Activated naive CD4-positive, alpha-beta T cell treated with anti-CD3 and anti-CD28 coated beads, Interleukin-2, amount 10 ng/mL, durations not matched to agents 7 days and 5 days (primary cell): ENCODE measurements around the gene GDPD1.
"Not testable (repeated sequence)": the region's sequence is repeated elsewhere in the genome, so short reads cannot be mapped to it uniquely, and the experiment has no call there.

ENCODE experiments used
- CTCF ChIA-PET: fragments of 350-600 bp; sonication (Branson Sonifier 250); formaldehyde crosslinking; loops from one replicate; lab custom pipeline; 2021; ENCODE audit warnings: antibody characterized with exemption; lab: Charles Lee
- DNase-seq: peaks from one replicate; pipeline ENCODE4 v3.0.0-alpha.2; 2020
- H3K27ac Mint-ChIP-seq: one replicate; pipeline ENCODE4 v1.8.0; 2021; ENCODE audit warnings: mild to moderate bottlenecking, moderate library complexity, mixed read lengths
- H3K27me3 Mint-ChIP-seq: one replicate; pipeline ENCODE4 v1.8.0; 2021; ENCODE audit warnings: mild to moderate bottlenecking, mixed read lengths
- H3K36me3 Mint-ChIP-seq: one replicate; pipeline ENCODE4 v1.8.0; 2021; ENCODE audit warnings: mixed read lengths
- H3K4me1 Mint-ChIP-seq: one replicate; pipeline ENCODE4 v1.8.0; 2021; ENCODE audit warnings: mixed read lengths
- H3K4me3 Mint-ChIP-seq: one replicate; pipeline ENCODE4 v1.8.0; 2021; ENCODE audit warnings: mild to moderate bottlenecking, moderate library complexity, mixed read lengths
- H3K9me3 Mint-ChIP-seq: one replicate; pipeline ENCODE4 v1.8.0; 2021; ENCODE audit warnings: mixed read lengths

GDPD1 gene

GRCh38 chr17:59277031-59277430 lies 56.7 kb downstream of the GDPD1 start:
- CTCF ChIA-PET, result no interaction called here
- Mint-ChIP-seq H3K4me1 (peaks cover 3% of the 10 kb centered on the region), H3K27ac (no peak overlapping the region), H3K4me3 (no peak overlapping the region), H3K9me3 (no peaks in the 10 kb centered on the region), H3K27me3 (no peaks in the 10 kb centered on the region), H3K36me3 (no peaks in the 10 kb centered on the region)
- DNase-seq, result no peak

- CTCF ChIA-PET, result interaction anchor here (0.7 kb wide), 1 partner anchor 196 kb away, joined by 3 read pairs; no protein-coding TSS in a partner anchor
- H3K36me3 Mint-ChIP-seq, result no peaks in the 10 kb centered on the region
- no peak for DNase-seq
- H3K4me1 Mint-ChIP-seq, result peaks cover 3% of the 10 kb centered on the region
- H3K27ac Mint-ChIP-seq, result no peak overlapping the region
- no peaks in the 10 kb centered on the region for H3K27me3 Mint-ChIP-seq
- no peaks in the 10 kb centered on the region for H3K9me3 Mint-ChIP-seq
- H3K4me3 Mint-ChIP-seq, result no peak overlapping the region
Observed at GRCh38 chr17:59278406-59278805, 58.1 kb downstream of the GDPD1 start.

GRCh38 chr17:59284317-59284716 lies 64.0 kb downstream of the GDPD1 start:
- no peak for DNase-seq
- Mint-ChIP-seq H3K36me3 (no peaks in the 10 kb centered on the region), H3K9me3 (no peaks in the 10 kb centered on the region), H3K4me1 (peaks cover 4% of the 10 kb centered on the region), H3K4me3 (no peak overlapping the region), H3K27me3 (no peaks in the 10 kb centered on the region), H3K27ac (no peak overlapping the region)
- CTCF ChIA-PET, result no interaction called here

DNA sequence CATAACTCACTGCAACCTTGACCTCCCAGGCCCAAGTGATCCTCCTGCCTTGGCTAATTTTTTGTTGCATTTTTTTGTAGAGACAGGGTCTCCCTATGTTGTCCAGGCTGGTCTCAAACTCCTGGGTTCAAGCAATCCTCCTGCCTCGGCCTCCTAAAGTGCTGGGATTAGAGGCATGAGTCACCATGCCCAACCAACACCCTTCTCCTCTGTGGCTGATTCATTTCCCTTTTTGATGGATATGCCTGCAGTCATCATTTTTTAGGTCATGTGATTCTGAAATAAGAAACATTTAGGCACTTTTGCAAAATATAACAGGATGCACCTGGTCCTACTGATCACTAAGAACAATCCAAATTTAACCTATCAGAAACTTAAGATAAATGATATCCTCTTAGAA lies 67.1 kb downstream of the GDPD1 start:
- DNase-seq, result no peak
- Mint-ChIP-seq H3K27ac (no peak overlapping the region), H3K36me3 (no peaks in the 10 kb centered on the region), H3K27me3 (peaks cover 4% of the 10 kb centered on the region), H3K9me3 (no peaks in the 10 kb centered on the region), H3K4me1 (peaks cover 4% of the 10 kb centered on the region), H3K4me3 (no peak overlapping the region)
- CTCF ChIA-PET, result no interaction called here

DNA sequence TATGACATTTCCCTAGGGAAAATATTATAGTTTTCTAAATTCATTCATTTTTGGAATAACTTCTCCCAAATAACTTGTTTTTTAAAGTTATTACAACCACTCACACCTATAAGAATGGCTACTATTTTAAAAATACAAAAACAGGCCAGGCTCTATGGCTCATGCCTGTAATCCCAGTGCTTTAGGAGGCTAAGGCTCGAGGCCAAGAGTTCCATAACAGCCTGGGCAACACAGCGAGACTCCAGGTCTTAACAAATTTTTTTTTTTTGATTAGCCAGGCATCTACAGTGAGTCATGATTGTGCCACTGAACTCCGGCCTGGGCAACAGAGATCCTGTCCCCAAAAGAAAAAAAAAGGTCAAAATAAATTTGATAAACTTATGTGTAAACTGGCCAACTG lies 67.6 kb downstream of the GDPD1 start:
- H3K27me3 Mint-ChIP-seq, result peaks cover 6% of the 10 kb centered on the region
- CTCF ChIA-PET, result no interaction called here
- no peak for DNase-seq
- no peak overlapping the region for H3K27ac Mint-ChIP-seq
- no peaks in the 10 kb centered on the region for H3K36me3 Mint-ChIP-seq
- H3K9me3 Mint-ChIP-seq, result no peaks in the 10 kb centered on the region
- no peak overlapping the region for H3K4me3 Mint-ChIP-seq
- peaks cover 4% of the 10 kb centered on the region for H3K4me1 Mint-ChIP-seq

GRCh38 chr17:59289981-59290301 lies 69.6 kb downstream of the GDPD1 start:
- CTCF ChIA-PET, result no interaction called here
- H3K4me3 Mint-ChIP-seq, result no peak overlapping the region
- no peak overlapping the region for H3K27ac Mint-ChIP-seq
- no peak for DNase-seq
- H3K9me3 Mint-ChIP-seq, result no peaks in the 10 kb centered on the region
- peaks cover 6% of the 10 kb centered on the region for H3K27me3 Mint-ChIP-seq
- no peaks in the 10 kb centered on the region for H3K36me3 Mint-ChIP-seq
- peaks cover 4% of the 10 kb centered on the region for H3K4me1 Mint-ChIP-seq

DNA sequence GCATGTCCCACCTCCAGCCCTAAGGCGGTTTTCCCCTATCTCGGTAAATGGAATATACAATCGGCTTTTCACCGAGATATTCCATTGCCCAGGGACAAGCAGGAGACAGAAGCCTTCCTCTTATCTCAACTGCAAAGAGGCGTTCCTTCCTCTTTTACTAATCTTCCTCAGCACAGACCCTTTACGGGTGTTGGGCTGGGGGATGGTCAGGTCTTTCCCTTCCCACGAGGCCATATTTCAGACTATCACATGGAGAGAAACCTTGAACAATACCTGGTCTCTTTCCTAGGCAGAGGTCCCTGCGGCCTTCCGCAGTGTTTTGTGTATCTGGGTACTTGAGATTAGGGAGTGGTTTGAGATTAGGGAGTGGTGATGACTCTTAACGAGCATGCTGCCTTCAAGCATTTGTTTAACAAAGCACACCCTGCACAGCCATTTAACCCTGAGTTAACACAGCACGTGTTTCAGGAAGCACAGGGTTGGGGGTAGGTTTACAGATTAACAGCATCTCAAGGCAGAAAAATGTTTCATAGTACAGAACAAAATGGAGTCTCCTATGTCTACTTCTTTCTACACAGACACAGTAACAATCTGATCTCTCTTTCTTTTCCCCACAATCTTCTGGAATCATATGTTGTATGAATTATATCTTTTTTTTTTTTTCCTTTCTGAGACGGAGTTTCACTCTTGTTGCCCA lies 70.1 kb downstream of the GDPD1 start:
- H3K27ac Mint-ChIP-seq, H3K9me3 Mint-ChIP-seq, H3K4me1 Mint-ChIP-seq, CTCF ChIA-PET, H3K4me3 Mint-ChIP-seq, H3K36me3 Mint-ChIP-seq, H3K27me3 Mint-ChIP-seq, DNase-seq: not testable (repeated sequence)

GRCh38 chr17:59292174-59292523 lies 71.8 kb downstream of the GDPD1 start:
- Mint-ChIP-seq H3K9me3 (no peaks in the 10 kb centered on the region), H3K36me3 (no peaks in the 10 kb centered on the region), H3K27me3 (peaks cover 6% of the 10 kb centered on the region), H3K4me3 (no peak overlapping the region), H3K4me1 (peaks cover 4% of the 10 kb centered on the region), H3K27ac (no peak overlapping the region)
- CTCF ChIA-PET, result no interaction called here
- DNase-seq, result no peak

GRCh38 chr17:59296190-59296589 lies 75.9 kb downstream of the GDPD1 start:
- Mint-ChIP-seq H3K27me3 (peaks cover 9% of the 10 kb centered on the region), H3K4me3 (no peak overlapping the region), H3K36me3 (no peaks in the 10 kb centered on the region), H3K27ac (no peak overlapping the region), H3K4me1 (no peaks in the 10 kb centered on the region), H3K9me3 (no peaks in the 10 kb centered on the region)
- no peak for DNase-seq
- CTCF ChIA-PET, result interaction anchor here (1.2 kb wide), 1 partner anchor 14 kb away, joined by 3 read pairs; no protein-coding TSS in a partner anchor

- Mint-ChIP-seq H3K4me1 (no peaks in the 10 kb centered on the region), H3K4me3 (no peak overlapping the region), H3K36me3 (no peaks in the 10 kb centered on the region), H3K9me3 (no peaks in the 10 kb centered on the region), H3K27me3 (peaks cover 4% of the 10 kb centered on the region), H3K27ac (no peak overlapping the region)
- DNase-seq, result no peak
- CTCF ChIA-PET, result interaction anchor here (0.9 kb wide), 1 partner anchor 19 kb away, joined by 3 read pairs; no protein-coding TSS in a partner anchor
Observed at GRCh38 chr17:59298521-59298920, 78.2 kb downstream of the GDPD1 start.

- H3K4me1 Mint-ChIP-seq, result no peaks in the 10 kb centered on the region
- H3K36me3 Mint-ChIP-seq, result no peaks in the 10 kb centered on the region
- CTCF ChIA-PET, result no interaction called here
- no peak overlapping the region for H3K4me3 Mint-ChIP-seq
- no peaks in the 10 kb centered on the region for H3K9me3 Mint-ChIP-seq
- peaks cover 6% of the 10 kb centered on the region for H3K27me3 Mint-ChIP-seq
- H3K27ac Mint-ChIP-seq, result no peak overlapping the region
- no peak for DNase-seq
Observed at GRCh38 chr17:59299400-59300092, 79.2 kb downstream of the GDPD1 start.

- H3K4me3 Mint-ChIP-seq, result no peak overlapping the region
- H3K27me3 Mint-ChIP-seq, result peaks cover 16% of the 10 kb centered on the region
- no peaks in the 10 kb centered on the region for H3K9me3 Mint-ChIP-seq
- no peak for DNase-seq
- H3K36me3 Mint-ChIP-seq, result no peaks in the 10 kb centered on the region
- H3K4me1 Mint-ChIP-seq, result no peaks in the 10 kb centered on the region
- no peak overlapping the region for H3K27ac Mint-ChIP-seq
- CTCF ChIA-PET, result no interaction called here
Observed at GRCh38 chr17:59300941-59301340, 80.6 kb downstream of the GDPD1 start.

DNA sequence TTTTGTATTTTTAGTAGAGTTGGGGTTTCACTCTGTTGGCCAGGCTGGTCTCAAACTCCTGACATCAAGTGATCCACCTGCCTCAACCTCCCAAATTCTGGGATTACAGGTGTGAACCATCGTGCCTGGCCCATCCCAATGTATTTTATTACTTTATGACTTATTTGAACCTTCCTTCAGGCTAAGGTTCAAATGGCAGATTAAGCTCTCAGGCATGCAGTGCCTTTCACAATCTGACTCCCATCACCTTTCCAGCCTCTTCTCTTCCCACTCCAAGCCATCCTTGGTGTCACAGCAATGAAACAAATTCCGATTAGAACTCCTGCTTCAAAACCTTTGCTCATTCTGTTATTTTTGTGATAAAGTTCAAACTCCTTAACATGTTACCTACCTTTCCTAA lies 84.5 kb downstream of the GDPD1 start:
- Mint-ChIP-seq H3K27ac (no peak overlapping the region), H3K27me3 (peaks cover 22% of the 10 kb centered on the region), H3K4me1 (no peaks in the 10 kb centered on the region), H3K9me3 (no peaks in the 10 kb centered on the region), H3K36me3 (no peaks in the 10 kb centered on the region), H3K4me3 (no peak overlapping the region)
- DNase-seq, result no peak
- CTCF ChIA-PET, result no interaction called here

- Mint-ChIP-seq H3K4me3 (no peak overlapping the region), H3K4me1 (peaks cover 7% of the 10 kb centered on the region), H3K9me3 (no peaks in the 10 kb centered on the region), H3K27ac (no peak overlapping the region), H3K36me3 (no peaks in the 10 kb centered on the region), H3K27me3 (peaks cover 14% of the 10 kb centered on the region)
- CTCF ChIA-PET, result interaction anchor here (0.6 to 3.9 kb wide), 26 partner anchors 11 to 730 kb away, joined by 3 to 89 read pairs (median 3); partner anchors contain the start of gene GDPD1
- no peak for DNase-seq
Observed at GRCh38 chr17:59310263-59310920, 90.1 kb downstream of the GDPD1 start.
